H1 (cell line): ENCODE results near the gene SMARCAL1. TPM values are rescaled to one million over a fixed set of nuclear protein-coding genes. Genes with fewer than 3 reads are reported as not detected.

Experiments used
- CTCF ChIA-PET: fragments of 300-600 bp; sonication (Branson Sonifier 250); formaldehyde crosslinking; loops from one replicate; lab custom pipeline; 2021; ENCODE audit not compliant: partially characterized antibody; lab: Charles Lee
- POLR2A ChIA-PET: fragments of 300-600 bp; sonication (Branson Sonifier 250); formaldehyde crosslinking; loops from one replicate; lab custom pipeline; 2021; ENCODE audit warnings: inconsistent platforms; ENCODE audit not compliant: partially characterized antibody; lab: Charles Lee
- DNase-seq, 2 experiments: peaks; one replicate each; pipeline versions ENCODE4 v3.0.0 to v3.0.0-alpha.2; 2010 to 2022; ENCODE audit warnings: low spot score in 2 of 2, low read depth in 1 of 2, mixed read lengths in 1 of 2
- FAIRE-seq: peaks from 2 replicates; lab custom pipeline; 2011; peaks lifted over from hg19 to GRCh38; lab: Jason Lieb, UNC
- H2AFZ ChIP-seq: 2 replicates; pipeline ENCODE4 v1.8.1; 2012; ENCODE audit warnings: low read length, inconsistent platforms
- H2AK5ac ChIP-seq: 2 replicates; pipeline ENCODE4 v1.6.1; 2013; ENCODE audit warnings: low read depth, low read length
- H2BK120ac ChIP-seq: replicated peaks from 2 replicates; pipeline ENCODE3; 2013; ENCODE audit warnings: low read depth, low read length, inconsistent platforms
- H2BK12ac ChIP-seq: 2 replicates; pipeline ENCODE4 v1.6.1; 2013; ENCODE audit warnings: low read depth, low read length
- H2BK15ac ChIP-seq: 2 replicates; pipeline ENCODE4 v1.6.1; 2013; ENCODE audit warnings: low read length
- H2BK20ac ChIP-seq: 2 replicates; pipeline ENCODE4 v1.6.1; 2013; ENCODE audit warnings: low read length
- H2BK5ac ChIP-seq: 2 replicates; pipeline ENCODE4 v1.6.1; 2013; ENCODE audit warnings: low read depth, low read length
- H3K14ac ChIP-seq: 2 replicates; pipeline ENCODE4 v1.6.1; 2013; ENCODE audit warnings: inconsistent platforms; ENCODE audit not compliant: insufficient read length
- H3K18ac ChIP-seq: 2 replicates; pipeline ENCODE4 v1.6.1; 2013; ENCODE audit warnings: low read length; ENCODE audit errors: extremely low read depth
- H3K23ac ChIP-seq: 2 replicates; pipeline ENCODE4 v1.6.1; 2013; ENCODE audit warnings: inconsistent platforms; ENCODE audit not compliant: insufficient read length
- H3K23me2 ChIP-seq: 2 replicates; pipeline ENCODE4 v1.6.1; 2013; ENCODE audit warnings: low read depth, low read length
- H3K27ac ChIP-seq: 2 replicates; pipeline ENCODE4 v1.6.1; 2011; ENCODE audit warnings: low read depth, low read length, inconsistent platforms
- H3K27me3 ChIP-seq, 4 experiments: replicated peaks in 1 of 4; 1 replicate in 1 of 4; 2 replicates in 3 of 4; pipeline versions ENCODE4 v1.6.1 to v1.8.1; 2011 to 2013; ENCODE audit warnings: low read length in 3 of 4, mild to moderate bottlenecking in 3 of 4, inconsistent platforms in 2 of 4, mixed read lengths in 2 of 4, moderate library complexity in 1 of 4; ENCODE audit not compliant: control insufficient read depth in 3 of 4, insufficient read depth in 3 of 4; ENCODE audit errors: extremely low read depth in 1 of 4
- H3K36me3 ChIP-seq, 4 experiments: 2 replicates each; pipeline versions ENCODE4 v1.6.1 to v1.8.1; 2011 to 2013; ENCODE audit warnings: mild to moderate bottlenecking in 4 of 4, low read length in 3 of 4, moderate library complexity in 2 of 4, control low read depth in 1 of 4, inconsistent platforms in 1 of 4; ENCODE audit not compliant: insufficient read depth in 4 of 4, control insufficient read depth in 2 of 4
- H3K4ac ChIP-seq: replicated peaks from 2 replicates; pipeline ENCODE3; 2013; ENCODE audit warnings: low read length, low read depth, mixed read lengths, inconsistent platforms; ENCODE audit not compliant: insufficient read length
- H3K4me1 ChIP-seq, 4 experiments: replicated peaks in 1 of 4; 1 replicate in 1 of 4; 2 replicates in 3 of 4; pipeline versions ENCODE4 v1.6.1 to v1.8.1; 2011 to 2013; ENCODE audit warnings: low read length in 3 of 4, inconsistent platforms in 2 of 4, mixed read lengths in 1 of 4; ENCODE audit not compliant: insufficient read depth in 4 of 4, control insufficient read depth in 3 of 4
- H3K4me2 ChIP-seq, 2 experiments: 2 replicates each; pipeline versions ENCODE4 v1.6.1 to v1.8.1; 2011 to 2013; ENCODE audit warnings: low read depth in 2 of 2, low read length in 2 of 2, control low read depth in 1 of 2, inconsistent platforms in 1 of 2, mild to moderate bottlenecking in 1 of 2; ENCODE audit not compliant: insufficient read depth in 1 of 2
- H3K4me3 ChIP-seq, 4 experiments: fragments of 200-600, 300-600 bp in 1 of 4; sonication (generic), shearing (Covaris generic), sonication (Bioruptor Twin) in 1 of 4; 2 replicates each; pipeline versions ENCODE4 v1.5.1 to v1.8.1; 2011 to 2016; ENCODE audit warnings: low read length in 4 of 4, low read depth in 3 of 4, control low read depth in 2 of 4, inconsistent platforms in 2 of 4, mild to moderate bottlenecking in 2 of 4, mixed read lengths in 1 of 4, moderate library complexity in 1 of 4; ENCODE audit not compliant: insufficient read depth in 2 of 4; ENCODE audit errors: extremely low read depth in 1 of 4
- H3K56ac ChIP-seq: replicated peaks from 2 replicates; pipeline ENCODE3; 2013; ENCODE audit warnings: low read depth, mild to moderate bottlenecking, mixed read lengths, low read length, inconsistent platforms; ENCODE audit not compliant: insufficient read length
- H3K79me1 ChIP-seq: 2 replicates; pipeline ENCODE4 v1.6.1; 2013; ENCODE audit warnings: low read depth, low read length, control low read depth
- H3K79me2 ChIP-seq, 2 experiments: 2 replicates each; pipeline versions ENCODE4 v1.6.1 to v1.8.1; 2012 to 2013; ENCODE audit warnings: low read length in 2 of 2, mild to moderate bottlenecking in 2 of 2, inconsistent platforms in 1 of 2; ENCODE audit not compliant: insufficient read depth in 2 of 2, control insufficient read depth in 1 of 2
- H3K9ac ChIP-seq, 4 experiments: replicated peaks in 1 of 4; 1 replicate in 1 of 4; 2 replicates in 3 of 4; pipeline versions ENCODE4 v1.6.1 to v1.8.1; 2011 to 2013; ENCODE audit warnings: low read depth in 3 of 4, low read length in 3 of 4, control low read depth in 2 of 4, mild to moderate bottlenecking in 2 of 4, moderate library complexity in 2 of 4, inconsistent platforms in 1 of 4; ENCODE audit errors: extremely low read depth in 1 of 4
- H3K9me3 ChIP-seq, 2 experiments: 2 replicates each; pipeline versions ENCODE4 v1.6.1 to v1.8.1; 2012 to 2013; ENCODE audit warnings: mild to moderate bottlenecking in 2 of 2, moderate library complexity in 2 of 2, control low read depth in 1 of 2, inconsistent platforms in 1 of 2, low read depth in 1 of 2, low read length in 1 of 2, mixed read lengths in 1 of 2; ENCODE audit not compliant: insufficient read depth in 2 of 2
- H4K20me1 ChIP-seq, 2 experiments: replicated peaks in 1 of 2; 2 replicates each; pipeline versions ENCODE3 to v1.8.1; 2011 to 2013; ENCODE audit warnings: inconsistent platforms in 2 of 2, low read length in 2 of 2, mild to moderate bottlenecking in 1 of 2; ENCODE audit not compliant: insufficient read depth in 2 of 2, control insufficient read depth in 1 of 2
- H4K5ac ChIP-seq: 2 replicates; pipeline ENCODE4 v1.6.1; 2013; ENCODE audit warnings: low read length, low read depth, mixed read lengths, inconsistent platforms; ENCODE audit not compliant: insufficient read length
- H4K8ac ChIP-seq: 2 replicates; pipeline ENCODE4 v1.8.0; 2013; ENCODE audit warnings: mild to moderate bottlenecking, moderate library complexity, low read length, inconsistent platforms; ENCODE audit not compliant: insufficient read depth; ENCODE audit errors: extremely low read depth
- H4K91ac ChIP-seq: replicated peaks from 2 replicates; pipeline ENCODE3; 2013; ENCODE audit warnings: low read length, mixed read lengths, inconsistent platforms; ENCODE audit not compliant: insufficient read length
- CREB1 ChIP-seq: IDR thresholded peaks from 2 replicates; pipeline ENCODE4 v1.6.1; 2012; ENCODE audit warnings: inconsistent platforms
- JUN ChIP-seq: IDR thresholded peaks from 2 replicates; pipeline ENCODE4 v1.6.1; 2011; ENCODE audit warnings: low read depth, mild to moderate bottlenecking, improper control_type of control experiment, low read length
- RAD21 ChIP-seq, 2 experiments: IDR thresholded peaks in 1 of 2; conservative IDR thresholded peaks in 1 of 2; 2 replicates each; pipeline ENCODE4 v1.6.1; 2011; ENCODE audit warnings: low read depth in 2 of 2, low read length in 2 of 2, improper control_type of control experiment in 1 of 2, inconsistent platforms in 1 of 2, mild to moderate bottlenecking in 1 of 2, moderate library complexity in 1 of 2
- RXRA ChIP-seq: IDR thresholded peaks from 2 replicates; pipeline ENCODE4 v1.6.1; 2011; ENCODE audit warnings: low read depth, mild to moderate bottlenecking, low read length, moderate library complexity; ENCODE audit not compliant: insufficient read depth
- SIN3A ChIP-seq, 2 experiments: IDR thresholded peaks in 1 of 2; conservative IDR thresholded peaks in 1 of 2; 2 replicates each; pipeline ENCODE4 v1.6.1; 2011 to 2012; ENCODE audit warnings: low read length in 2 of 2, improper control_type of control experiment in 1 of 2, low read depth in 1 of 2, mild to moderate bottlenecking in 1 of 2
- SIX5 ChIP-seq: IDR thresholded peaks from 2 replicates; pipeline ENCODE4 v1.6.1; 2011; ENCODE audit warnings: mild to moderate bottlenecking, low read depth, low read length
- SP1 ChIP-seq: IDR thresholded peaks from 2 replicates; pipeline ENCODE4 v1.6.1; 2011; ENCODE audit warnings: low read depth, low read length
- SP2 ChIP-seq: IDR thresholded peaks from 2 replicates; pipeline ENCODE4 v1.6.1; 2012; ENCODE audit warnings: mild to moderate bottlenecking, low read length, inconsistent platforms
- TBP ChIP-seq: IDR thresholded peaks from 2 replicates; pipeline ENCODE4 v1.6.1; 2011; ENCODE audit warnings: low read depth, low read length, improper control_type of control experiment
- TCF12 ChIP-seq: IDR thresholded peaks from 2 replicates; pipeline ENCODE4 v1.6.1; 2011; ENCODE audit warnings: low read depth, mild to moderate bottlenecking, low read length
- WGBS, 2 experiments: shearing (Covaris generic) in 1 of 2; methylation state at CpG; one replicate each; pipeline versions ENCODE4 v1.1.6 to v1.1.7; 2013 to 2015; ENCODE audit warnings: low lambda C conversion rate in 2 of 2, mixed read lengths in 2 of 2, inconsistent platforms in 1 of 2, low coverage in 1 of 2, missing lambda C conversion rate in 1 of 2; ENCODE audit not compliant: insufficient replicate concordance in 2 of 2, insufficient coverage in 1 of 2, insufficient read length in 1 of 2; ENCODE audit errors: extremely low coverage in 1 of 2, missing lambda C conversion rate in 1 of 2; 5-methylcytosine and 5-hydroxymethylcytosine counted together
- polyA plus RNA-seq, 7 experiments: library from polyadenylated mRNA; depleted of rRNA in 3 of 7; stranded (reverse) in 5 of 7; unstranded in 2 of 7; fragments of >200 nt in 5 of 7; fragments of 200-250 nt in 2 of 7; gene quantifications; 1 replicate in 5 of 7; 2 replicates in 1 of 7; 4 replicates in 1 of 7; pipeline versions ENCODE4 v1.2.1 to v1.2.3, GENCODE V29; 2011 to 2013; ENCODE audit warnings: missing spikeins in 2 of 7, mixed read lengths in 2 of 7
- total RNA-seq: library from RNA; stranded (reverse); fragmentation: NEBNext Ultra II Directional; extraction: Animal tissue kit (Norgen Biotek cat#: 25700); gene quantifications from 2 replicates; pipeline ENCODE4 v1.2.1, GENCODE V29; 2021
- TF ChIP-seq, protein P1 (sequence below), 3 experiments: IDR thresholded peaks; 1 replicate in 2 of 3; 2 replicates in 1 of 3; pipeline versions ENCODE4 v1.5.1 to v1.6.1; 2011; ENCODE audit warnings: low read length in 3 of 3, mild to moderate bottlenecking in 3 of 3, inconsistent platforms in 2 of 3, low read depth in 1 of 3, moderate library complexity in 1 of 3; ENCODE audit not compliant: insufficient read depth in 1 of 3; ENCODE audit errors: control extremely low read depth in 1 of 3

The SMARCAL1 gene
- total and polyA plus RNA-seq, 2 of the 8 experiments (the other 6 are each of a cell fraction or from before 2014, with no cell fraction given) = 17.6 to 17.9 TPM

DNA sequence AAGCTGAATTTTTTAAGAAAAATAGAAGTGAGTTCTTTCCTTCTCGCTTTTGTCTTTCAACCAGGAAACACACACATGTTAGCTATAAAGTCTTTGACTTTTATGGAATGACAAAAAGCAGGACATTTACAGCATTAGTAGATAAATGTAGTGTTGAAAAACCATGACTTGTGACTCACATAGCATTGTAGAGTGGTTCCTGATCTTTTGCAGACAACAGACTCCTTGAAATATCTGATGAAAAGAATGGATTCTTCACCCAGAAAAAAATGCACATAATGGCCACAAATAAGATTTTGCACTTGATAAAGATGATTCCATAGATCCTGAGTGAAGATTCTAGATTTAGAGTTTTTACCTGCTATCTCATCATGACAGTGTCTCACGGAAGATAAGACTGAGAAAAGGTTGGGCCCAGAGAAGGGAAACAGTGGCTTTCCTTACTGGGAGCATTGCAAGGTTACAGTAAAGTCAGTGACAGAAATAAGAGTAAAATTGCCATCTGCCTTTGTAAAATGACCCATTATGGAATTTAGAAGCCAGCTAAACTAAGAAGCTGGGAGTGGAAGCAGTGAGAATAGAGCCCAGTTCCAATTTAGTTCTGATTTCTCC lies 14.0 kb downstream of the SMARCAL1 start:
- Histone ChIP-seq H3K36me3 (peaks cover 2 to 43% (median 10%) of the 10 kb centered on the region in 4 experiments; a peak in 6 of 8 replicates), H3K9ac (no peak overlapping the region), H2BK5ac (no peak overlapping the region), H2BK20ac (no peak overlapping the region), H3K14ac (no peak overlapping the region), H3K79me2 (no peaks in the 10 kb centered on the region), H3K56ac (no peak overlapping the region), H3K9me3 (no peaks in the 10 kb centered on the region), H4K5ac (no peak overlapping the region), H4K8ac (no peak overlapping the region), H3K4me2 (no peak overlapping the region), H4K91ac (no peak overlapping the region), H2BK120ac (no peak overlapping the region), H3K4me1 (no peaks in the 10 kb centered on the region), H2AK5ac (no peak overlapping the region), H3K4ac (no peak overlapping the region), H3K4me3 (no peak overlapping the region), H2BK12ac (no peak overlapping the region), H3K18ac (no peak overlapping the region), H3K23ac (no peak overlapping the region), H3K27ac (no peak overlapping the region), H2BK15ac (no peak overlapping the region), H2AFZ (no peak overlapping the region), H4K20me1 (no peaks in the 10 kb centered on the region), H3K23me2 (no peaks in the 10 kb centered on the region), H3K79me1 (no peaks in the 10 kb centered on the region), H3K27me3 (no peaks in the 10 kb centered on the region)
- CTCF ChIA-PET = interaction anchor here (1.2 to 1.3 kb wide), 3 partner anchors 16 to 22 kb away, joined by 3 to 8 read pairs (median 3); no protein-coding TSS in a partner anchor
- FAIRE-seq (no peak), DNase-seq (no peak)
- 91% methylated on average over 2 of the region's 2 CpGs; no CpG with 5 or more reads in 1 of the 2 experiments for WGBS, 2 experiments
- POLR2A ChIA-PET = interaction anchor here (1.3 kb wide), 1 partner anchor 11 kb away, joined by 3 read pairs; no protein-coding TSS in a partner anchor
- TF ChIP-seq, protein P1, sequence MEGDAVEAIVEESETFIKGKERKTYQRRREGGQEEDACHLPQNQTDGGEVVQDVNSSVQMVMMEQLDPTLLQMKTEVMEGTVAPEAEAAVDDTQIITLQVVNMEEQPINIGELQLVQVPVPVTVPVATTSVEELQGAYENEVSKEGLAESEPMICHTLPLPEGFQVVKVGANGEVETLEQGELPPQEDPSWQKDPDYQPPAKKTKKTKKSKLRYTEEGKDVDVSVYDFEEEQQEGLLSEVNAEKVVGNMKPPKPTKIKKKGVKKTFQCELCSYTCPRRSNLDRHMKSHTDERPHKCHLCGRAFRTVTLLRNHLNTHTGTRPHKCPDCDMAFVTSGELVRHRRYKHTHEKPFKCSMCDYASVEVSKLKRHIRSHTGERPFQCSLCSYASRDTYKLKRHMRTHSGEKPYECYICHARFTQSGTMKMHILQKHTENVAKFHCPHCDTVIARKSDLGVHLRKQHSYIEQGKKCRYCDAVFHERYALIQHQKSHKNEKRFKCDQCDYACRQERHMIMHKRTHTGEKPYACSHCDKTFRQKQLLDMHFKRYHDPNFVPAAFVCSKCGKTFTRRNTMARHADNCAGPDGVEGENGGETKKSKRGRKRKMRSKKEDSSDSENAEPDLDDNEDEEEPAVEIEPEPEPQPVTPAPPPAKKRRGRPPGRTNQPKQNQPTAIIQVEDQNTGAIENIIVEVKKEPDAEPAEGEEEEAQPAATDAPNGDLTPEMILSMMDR (IDR thresholded peaks at IDR 0.05; ENCODE audit: control extremely low read depth in 1 of 3, insufficient read depth in 1 of 3, low read depth in 1 of 3, low read length in 3 of 3) = no peak
- TF ChIP-seq RXRA (no peak), CREB1 (no peak), RAD21 (IDR thresholded peaks at IDR 0.05 in 1 of 2, conservative IDR thresholded peaks at IDR 0.05 in 1 of 2; ENCODE audit: low read depth in 2 of 2, low read length in 2 of 2) (no peak), JUN (no peak), SIX5 (no peak), SP1 (no peak), TCF12 (no peak), SIN3A (conservative IDR thresholded peaks at IDR 0.05 in 1 of 2, IDR thresholded peaks at IDR 0.05 in 1 of 2; ENCODE audit: low read depth in 1 of 2, low read length in 2 of 2) (no peak), TBP (no peak), SP2 (no peak)
